SU-DHL-6 (cell line): ENCODE measurements around the gene SF3B2.
"Not testable (repeated sequence)": the region's sequence is repeated elsewhere in the genome, so short reads cannot be mapped to it uniquely, and the experiment has no call there.

ENCODE experiments used
- H2AFZ ChIP-seq: fragments of 200-600 bp; sonication (generic); 2 replicates; pipeline ENCODE4 v1.6.1; 2014; ENCODE audit warnings: low read depth, mild to moderate bottlenecking, moderate library complexity, mixed read lengths, antibody characterized with exemption, low read length; ENCODE audit not compliant: severe bottlenecking
- H3F3A ChIP-seq: fragments of 200-600 bp; shearing (Covaris generic); 2 replicates; pipeline ENCODE4 v1.6.0; 2016; ENCODE audit warnings: antibody characterized with exemption, mild to moderate bottlenecking; ENCODE audit not compliant: insufficient read depth
- H3K27ac ChIP-seq: fragments of 200-600 bp; sonication (generic); 2 replicates; pipeline ENCODE4 v1.5.1; 2016; ENCODE audit warnings: low read depth, mild to moderate bottlenecking, low read length, moderate library complexity, mixed read lengths
- H3K27me3 ChIP-seq: fragments of 200-600 bp; sonication (generic), shearing (Covaris generic); 2 replicates; pipeline ENCODE4 v1.6.0; 2014; ENCODE audit warnings: mild to moderate bottlenecking, low read length
- H3K36me3 ChIP-seq: fragments of 200-600 bp; sonication (generic); 2 replicates; pipeline ENCODE4 v1.6.1; 2014; ENCODE audit warnings: mild to moderate bottlenecking, low read length, mixed read lengths
- H3K4me2 ChIP-seq: fragments of 300-600, 200-600 bp; shearing (Covaris generic), sonication (generic); 2 replicates; pipeline ENCODE4 v1.6.0; 2014; ENCODE audit warnings: low read length, low read depth, mild to moderate bottlenecking; ENCODE audit not compliant: poor library complexity, severe bottlenecking
- H3K4me3 ChIP-seq: fragments of 200-600 bp; sonication (generic); 2 replicates; pipeline ENCODE4 v1.5.1; 2014; ENCODE audit warnings: antibody characterized with exemption, low read length, mild to moderate bottlenecking, mixed read lengths; ENCODE audit not compliant: insufficient read depth, poor library complexity, severe bottlenecking
- H3K79me2 ChIP-seq: fragments of 200-600 bp; sonication (generic); 2 replicates; pipeline ENCODE4 v1.6.1; 2014; ENCODE audit warnings: mild to moderate bottlenecking, low read length, moderate library complexity; ENCODE audit not compliant: insufficient read depth
- H3K9ac ChIP-seq: fragments of 200-600 bp; sonication (generic); 2 replicates; pipeline ENCODE4 v1.7.0; 2014; ENCODE audit warnings: mild to moderate bottlenecking, low read length
- H3K9me2 ChIP-seq: fragments of 200-600 bp; sonication (generic); replicated peaks from 2 replicates; pipeline ENCODE4 v1.6.1; 2014; ENCODE audit warnings: low read length; ENCODE audit not compliant: insufficient read depth
- H3K9me3 ChIP-seq: fragments of 200-600 bp; sonication (generic); 2 replicates; pipeline ENCODE4 v1.6.1; 2014; ENCODE audit warnings: low read length, mixed read lengths; ENCODE audit not compliant: insufficient read depth
- H4K20me1 ChIP-seq: fragments of 200-600 bp; sonication (generic); 2 replicates; pipeline ENCODE4 v1.6.1; 2014; ENCODE audit warnings: low read depth, mild to moderate bottlenecking, antibody characterized with exemption, low read length, moderate library complexity, mixed read lengths
- EZH2phosphoT487 ChIP-seq: fragments of 200-600 bp; sonication (generic), shearing (Covaris generic); conservative IDR thresholded peaks from 2 replicates; pipeline ENCODE4 v1.6.1; 2018; ENCODE audit warnings: mild to moderate bottlenecking, antibody characterized with exemption, low read length, moderate library complexity, mixed read lengths
- TF ChIP-seq, protein P1 (sequence below): fragments of 200-600 bp; sonication (generic); IDR thresholded peaks from one replicate; pipeline ENCODE4 v1.5.1; 2017; ENCODE audit warnings: antibody characterized with exemption, mild to moderate bottlenecking, low read length, moderate library complexity; ENCODE audit not compliant: insufficient read depth, poor library complexity, severe bottlenecking

Gene SF3B2

DNA sequence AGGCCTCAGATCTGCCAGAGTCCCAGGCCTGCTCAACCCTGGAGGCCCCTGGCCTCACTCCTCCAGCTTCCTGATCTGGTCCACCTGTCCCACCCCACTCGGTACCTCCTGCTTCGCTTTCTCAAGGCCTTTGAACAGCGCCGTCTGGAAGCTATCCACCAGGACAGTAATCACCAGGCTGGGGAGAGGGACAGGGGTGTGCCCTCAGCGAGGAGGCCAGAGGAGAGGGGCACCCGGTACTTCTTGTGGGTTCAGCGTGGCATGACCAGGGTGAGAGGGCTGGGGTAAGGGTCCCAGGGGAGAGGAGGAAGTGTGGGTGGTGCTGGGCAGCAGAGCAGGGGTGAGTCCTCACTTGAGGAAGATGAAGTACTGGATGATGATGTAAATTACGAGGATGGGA, 32.0 kb upstream of the SF3B2 start:
- no peaks in the 10 kb centered on the region for H3K27me3 ChIP-seq
- no peaks in the 10 kb centered on the region for H3K9me2 ChIP-seq
- H3K36me3 ChIP-seq: no peaks in the 10 kb centered on the region
- TF ChIP-seq, protein P1, sequence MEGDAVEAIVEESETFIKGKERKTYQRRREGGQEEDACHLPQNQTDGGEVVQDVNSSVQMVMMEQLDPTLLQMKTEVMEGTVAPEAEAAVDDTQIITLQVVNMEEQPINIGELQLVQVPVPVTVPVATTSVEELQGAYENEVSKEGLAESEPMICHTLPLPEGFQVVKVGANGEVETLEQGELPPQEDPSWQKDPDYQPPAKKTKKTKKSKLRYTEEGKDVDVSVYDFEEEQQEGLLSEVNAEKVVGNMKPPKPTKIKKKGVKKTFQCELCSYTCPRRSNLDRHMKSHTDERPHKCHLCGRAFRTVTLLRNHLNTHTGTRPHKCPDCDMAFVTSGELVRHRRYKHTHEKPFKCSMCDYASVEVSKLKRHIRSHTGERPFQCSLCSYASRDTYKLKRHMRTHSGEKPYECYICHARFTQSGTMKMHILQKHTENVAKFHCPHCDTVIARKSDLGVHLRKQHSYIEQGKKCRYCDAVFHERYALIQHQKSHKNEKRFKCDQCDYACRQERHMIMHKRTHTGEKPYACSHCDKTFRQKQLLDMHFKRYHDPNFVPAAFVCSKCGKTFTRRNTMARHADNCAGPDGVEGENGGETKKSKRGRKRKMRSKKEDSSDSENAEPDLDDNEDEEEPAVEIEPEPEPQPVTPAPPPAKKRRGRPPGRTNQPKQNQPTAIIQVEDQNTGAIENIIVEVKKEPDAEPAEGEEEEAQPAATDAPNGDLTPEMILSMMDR: no peak
- no peak for TF ChIP-seq EZH2phosphoT487
- H4K20me1 ChIP-seq: no peaks in the 10 kb centered on the region
- no peaks in the 10 kb centered on the region for H3K9me3 ChIP-seq
- H3K4me3 ChIP-seq: no peak overlapping the region
- no peaks in the 10 kb centered on the region for H3K79me2 ChIP-seq
- H3F3A ChIP-seq: no peaks in the 10 kb centered on the region
- no peak overlapping the region for H3K27ac ChIP-seq
- no peak overlapping the region for H3K9ac ChIP-seq
- H3K4me2 ChIP-seq: no peak overlapping the region
- H2AFZ ChIP-seq: no peak overlapping the region

DNA sequence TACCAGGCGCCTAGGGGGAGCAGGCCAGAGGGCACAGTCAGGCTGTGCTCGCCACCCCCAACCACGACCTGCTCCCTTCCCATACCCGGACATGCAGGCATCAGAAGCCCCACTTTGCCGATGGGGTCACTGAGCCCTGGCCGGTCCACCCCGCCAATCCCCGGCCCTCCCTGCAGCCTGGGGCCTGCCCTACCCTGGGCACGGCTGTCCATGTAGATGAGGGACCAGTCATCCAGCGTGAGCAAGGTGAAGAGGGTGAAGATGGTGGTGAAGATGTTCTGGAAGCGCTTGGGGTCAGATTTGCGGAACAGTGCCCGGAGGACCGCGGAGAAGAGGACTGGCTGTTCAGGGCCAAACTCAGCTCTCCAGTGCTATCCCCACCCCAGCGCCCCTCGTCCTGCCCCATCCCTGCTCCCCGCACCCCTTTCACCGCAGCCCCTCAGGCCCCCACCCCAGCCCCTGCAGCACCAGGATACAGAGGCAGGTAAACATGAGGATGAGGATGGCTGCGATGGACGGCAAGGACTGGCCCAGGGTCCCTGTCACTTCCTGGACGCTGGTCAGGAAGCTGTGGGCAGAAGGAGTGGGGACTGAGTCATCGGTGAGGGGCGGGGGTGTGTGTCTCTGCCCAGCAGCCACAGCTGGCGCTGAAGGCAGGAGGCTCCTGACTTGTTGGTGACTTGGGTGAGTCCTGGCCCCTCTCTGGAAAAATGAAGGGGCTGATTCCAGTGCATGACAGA, 31.4 kb upstream of the SF3B2 start:
- no peak overlapping the region for H3K27ac ChIP-seq
- no peak overlapping the region for H2AFZ ChIP-seq

DNA sequence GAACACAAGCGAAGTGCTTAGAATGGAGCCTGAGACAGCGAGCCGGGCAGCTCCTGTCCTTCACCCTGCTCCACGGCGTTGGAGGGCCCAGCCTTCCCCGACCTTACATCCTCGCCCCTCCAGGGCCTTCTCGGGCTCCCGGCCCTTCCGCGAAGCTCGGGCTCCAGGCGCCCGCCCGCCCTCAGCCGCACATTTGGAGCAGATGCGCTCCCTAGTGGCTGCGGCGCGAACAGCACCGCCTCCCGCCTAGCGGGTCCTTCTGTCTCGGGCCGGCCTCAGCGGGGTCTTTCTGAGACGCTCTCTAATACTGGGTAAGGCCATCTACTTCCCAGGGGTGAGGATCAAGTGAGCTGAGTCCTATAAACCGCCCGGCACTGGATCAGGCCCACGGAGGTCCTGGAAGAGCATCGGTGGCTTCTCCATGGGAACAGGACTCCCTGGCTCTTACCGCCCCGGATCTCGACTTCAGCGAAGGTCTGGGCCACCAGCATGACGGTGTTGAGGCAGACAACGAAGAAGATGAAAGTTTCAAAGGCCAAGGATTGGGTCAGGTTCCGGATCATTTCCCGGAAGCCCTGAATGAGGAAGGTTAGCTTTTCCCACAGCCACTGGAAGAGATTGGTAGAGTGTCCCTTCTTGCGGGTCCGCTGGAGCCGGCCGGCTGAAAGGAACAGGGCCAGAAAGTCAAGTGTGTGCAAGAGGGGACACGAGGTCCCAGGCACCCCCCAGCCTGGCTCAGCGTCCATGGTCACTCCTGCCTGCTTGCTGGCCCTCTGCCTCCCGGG, 29.6 kb upstream of the SF3B2 start:
- H3K27ac ChIP-seq: no peak overlapping the region
- no peaks in the 10 kb centered on the region for H3K79me2 ChIP-seq
- H3K4me2 ChIP-seq: no peak overlapping the region
- H3K4me3 ChIP-seq: no peak overlapping the region
- H2AFZ ChIP-seq: no peak overlapping the region
- no peaks in the 10 kb centered on the region for H3K9me2 ChIP-seq
- H3K9ac ChIP-seq: no peak overlapping the region
- no peaks in the 10 kb centered on the region for H3K36me3 ChIP-seq
- no peak for TF ChIP-seq EZH2phosphoT487
- TF ChIP-seq, protein P1: peak; percentile 86
- no peaks in the 10 kb centered on the region for H4K20me1 ChIP-seq
- no peaks in the 10 kb centered on the region for H3K27me3 ChIP-seq
- H3F3A ChIP-seq: no peaks in the 10 kb centered on the region
- H3K9me3 ChIP-seq: no peaks in the 10 kb centered on the region

More for the DNA sequence above, 31.4 kb upstream of the SF3B2 start:
- no peaks in the 10 kb centered on the region for H3F3A ChIP-seq
- no peaks in the 10 kb centered on the region for H3K27me3 ChIP-seq
- no peaks in the 10 kb centered on the region for H3K79me2 ChIP-seq
- no peaks in the 10 kb centered on the region for H3K36me3 ChIP-seq
- no peak overlapping the region for H3K4me2 ChIP-seq
- no peaks in the 10 kb centered on the region for H3K9me3 ChIP-seq
- no peak overlapping the region for H3K9ac ChIP-seq
- no peaks in the 10 kb centered on the region for H3K9me2 ChIP-seq
- TF ChIP-seq, protein P1: no peak
- no peak for TF ChIP-seq EZH2phosphoT487
- no peak overlapping the region for H3K4me3 ChIP-seq
- H4K20me1 ChIP-seq: no peaks in the 10 kb centered on the region

DNA sequence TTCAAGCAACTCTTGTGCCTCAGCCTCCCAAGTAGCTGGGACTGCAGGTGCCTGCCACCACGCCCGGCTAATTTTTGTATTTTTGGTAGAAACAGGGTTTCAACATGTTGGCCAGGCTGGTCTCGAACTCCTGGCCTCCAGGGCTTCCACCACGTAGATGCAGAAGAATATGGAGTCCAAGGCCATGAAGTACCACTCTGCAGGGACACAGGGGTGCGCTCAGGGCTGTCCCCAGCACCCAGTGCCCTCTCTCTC, 29.1 kb upstream of the SF3B2 start:
- not testable (repeated sequence) for H3K27me3 ChIP-seq, H3K9me2 ChIP-seq, H3K9ac ChIP-seq, H3K36me3 ChIP-seq, H3F3A ChIP-seq, H3K4me3 ChIP-seq, H3K4me2 ChIP-seq, H3K79me2 ChIP-seq, H4K20me1 ChIP-seq, H2AFZ ChIP-seq, H3K9me3 ChIP-seq, H3K27ac ChIP-seq
